ENCODE measurements around the gene KIF26B.
"Not testable (repeated sequence)": the region's sequence is repeated elsewhere in the genome, so short reads cannot be mapped to it uniquely, and the experiment has no call there.

The KIF26B gene

DNA sequence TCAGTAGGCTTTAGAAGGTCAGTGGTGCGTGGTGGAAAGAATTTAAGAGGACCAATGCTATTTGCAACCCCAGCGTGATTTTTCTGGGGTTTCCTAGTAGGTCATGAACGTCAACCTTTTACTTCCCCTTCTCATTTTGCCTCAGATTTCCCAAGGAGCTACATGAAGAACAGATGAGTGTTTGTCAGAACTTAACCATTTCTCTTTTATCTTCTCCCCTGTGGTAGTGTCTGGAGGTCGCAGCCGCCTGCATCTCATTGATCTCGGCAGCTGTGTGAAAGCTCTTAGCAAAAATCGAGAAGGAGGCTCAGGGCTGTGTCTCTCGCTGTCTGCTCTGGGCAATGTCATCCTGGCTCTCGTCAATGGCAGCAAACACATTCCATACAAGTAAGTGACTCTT lies 491.1 kb downstream of the KIF26B start:
- peak; percentile 21 for DNase-seq (ENCODE audit: low spot score)

GRCh38 chr1:245648749-245649522 lies 494.2 kb downstream of the KIF26B start:
- DNase-seq (ENCODE audit: low spot score), result no peak

DNA sequence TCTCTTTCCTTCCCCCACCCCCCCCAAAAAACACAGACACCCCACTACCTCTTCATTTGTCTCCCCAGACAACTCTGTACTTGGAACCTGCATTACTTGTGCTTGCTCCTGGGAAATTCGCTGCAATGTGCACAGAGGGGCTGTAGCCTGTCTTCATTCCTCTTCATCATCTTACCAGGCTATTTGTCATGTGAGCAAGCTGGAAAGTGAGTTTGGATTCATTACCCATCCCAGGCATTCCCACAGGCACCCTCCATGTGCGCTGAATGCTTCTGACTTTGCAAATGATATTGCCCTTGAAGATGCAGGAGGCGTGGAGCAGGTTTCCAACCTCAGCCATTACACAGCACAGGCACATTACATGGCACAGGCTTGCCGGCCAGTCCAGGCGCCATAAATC lies 494.9 kb downstream of the KIF26B start:
- no peak for DNase-seq (ENCODE audit: low spot score)

DNA sequence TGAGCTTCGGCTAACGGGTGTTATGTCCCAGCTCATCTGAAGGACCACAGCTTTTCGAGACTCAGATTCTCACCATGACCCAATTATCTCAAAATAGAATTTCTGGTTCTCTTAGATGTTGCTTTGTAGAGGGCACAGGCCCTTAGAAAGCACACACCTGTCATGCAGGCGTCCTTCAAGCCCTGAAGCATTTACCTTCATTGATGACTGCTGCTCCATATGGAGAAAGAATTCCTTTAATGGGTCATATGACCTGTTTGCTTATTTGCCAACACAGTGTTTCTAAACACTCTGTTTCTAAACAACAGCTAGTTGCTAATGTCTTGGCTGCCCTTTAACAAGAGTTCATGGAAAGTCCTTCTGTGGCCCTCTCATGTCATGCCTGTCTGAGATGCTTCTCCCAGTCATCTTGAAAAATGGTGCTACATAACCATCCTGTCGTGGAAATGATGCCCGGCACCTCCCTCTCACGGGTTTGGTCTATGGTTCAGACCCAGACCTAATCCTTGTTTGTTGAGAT lies 495.7 kb downstream of the KIF26B start:
- DNase-seq (ENCODE audit: low spot score), result no peak

DNA sequence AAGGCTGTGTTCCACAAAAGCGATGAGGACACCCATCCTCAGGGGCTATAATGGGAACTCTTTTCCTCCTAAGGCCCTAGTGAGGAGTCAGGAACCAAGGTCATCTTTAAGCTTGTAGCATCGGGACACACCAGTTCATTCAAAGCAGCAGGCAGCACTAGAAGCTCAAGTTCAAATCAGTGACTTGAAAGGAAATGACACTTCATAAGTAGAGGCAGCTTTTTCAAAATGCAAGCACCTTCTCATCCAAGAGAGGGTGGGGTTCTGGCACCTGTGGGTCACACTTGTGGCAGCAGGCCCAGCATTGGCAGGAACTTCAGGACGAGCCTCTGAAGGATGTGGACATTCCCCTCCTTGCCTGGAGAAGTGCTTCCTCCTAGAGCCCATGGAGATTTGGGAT lies 496.3 kb downstream of the KIF26B start:
- no peak for DNase-seq (ENCODE audit: low spot score)

- DNase-seq (ENCODE audit: low spot score), result no peak
Measured at GRCh38 chr1:245652116-245652515, 497.3 kb downstream of the KIF26B start.

DNA sequence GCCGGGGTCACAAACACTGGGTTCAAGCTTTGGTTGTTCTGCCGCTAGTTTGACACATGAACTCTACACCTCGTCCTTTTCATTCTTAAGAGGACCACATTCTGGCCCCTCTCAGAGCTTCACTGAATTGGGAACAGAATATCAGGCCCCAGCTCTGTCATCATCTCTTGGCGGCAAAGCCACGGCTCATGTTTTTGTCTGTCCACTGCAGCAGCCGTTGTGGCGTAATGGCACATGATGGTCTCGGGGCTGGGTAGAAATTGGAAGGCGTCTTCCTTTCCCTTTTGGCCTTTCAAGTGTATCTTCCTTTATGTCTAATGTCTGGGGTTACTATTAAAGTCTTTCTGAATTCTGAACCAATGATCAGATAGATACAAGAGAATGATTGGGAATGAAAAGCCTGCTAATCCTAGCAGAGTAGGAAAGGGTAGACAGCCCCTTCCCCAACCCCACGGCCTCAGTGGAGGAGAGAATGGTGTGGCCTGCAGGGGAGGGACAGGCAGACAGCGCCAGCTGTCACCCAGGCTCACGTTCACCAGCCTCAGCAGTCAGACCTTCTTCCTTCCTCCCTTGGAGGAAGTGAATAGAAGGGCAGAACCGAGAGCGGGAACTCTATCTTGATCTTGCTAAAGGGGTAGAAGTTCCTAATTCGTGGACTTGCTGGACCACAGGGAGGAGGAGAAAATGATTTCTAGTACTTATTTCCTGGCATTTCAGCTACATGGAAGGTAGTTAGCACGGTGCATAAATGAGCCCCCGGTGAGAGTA lies 498.1 kb downstream of the KIF26B start:
- DNase-seq (ENCODE audit: low spot score), result no peak

DNA sequence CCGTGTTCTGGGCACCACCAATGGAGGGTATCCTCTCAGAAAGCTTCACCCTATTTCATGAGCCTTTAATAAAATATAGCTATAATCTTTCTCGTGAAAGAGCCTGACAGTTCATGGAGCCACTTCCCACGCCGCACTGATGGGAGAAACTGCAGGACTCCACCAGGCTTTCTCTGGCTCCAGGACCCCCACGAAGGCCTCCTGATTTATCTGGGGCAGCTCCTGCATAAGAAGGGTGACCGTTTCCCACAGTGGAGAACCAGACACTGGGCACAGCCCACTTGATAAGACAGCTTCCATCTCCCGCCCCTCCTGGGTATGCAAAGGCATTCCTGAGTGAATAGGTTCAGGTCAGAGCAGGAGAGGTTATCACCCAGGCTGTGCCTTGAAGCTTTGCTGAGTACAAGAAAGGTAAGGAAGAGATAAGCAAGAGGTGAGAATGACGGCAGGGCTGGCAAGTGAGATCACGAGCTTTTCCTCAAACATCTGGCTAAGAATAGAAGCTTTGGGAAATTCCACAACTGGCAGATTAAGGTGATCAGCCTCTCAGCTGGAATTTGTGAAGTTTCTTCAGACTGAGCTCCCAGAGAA lies 499.8 kb downstream of the KIF26B start:
- no peak for DNase-seq (ENCODE audit: low spot score)

DNA sequence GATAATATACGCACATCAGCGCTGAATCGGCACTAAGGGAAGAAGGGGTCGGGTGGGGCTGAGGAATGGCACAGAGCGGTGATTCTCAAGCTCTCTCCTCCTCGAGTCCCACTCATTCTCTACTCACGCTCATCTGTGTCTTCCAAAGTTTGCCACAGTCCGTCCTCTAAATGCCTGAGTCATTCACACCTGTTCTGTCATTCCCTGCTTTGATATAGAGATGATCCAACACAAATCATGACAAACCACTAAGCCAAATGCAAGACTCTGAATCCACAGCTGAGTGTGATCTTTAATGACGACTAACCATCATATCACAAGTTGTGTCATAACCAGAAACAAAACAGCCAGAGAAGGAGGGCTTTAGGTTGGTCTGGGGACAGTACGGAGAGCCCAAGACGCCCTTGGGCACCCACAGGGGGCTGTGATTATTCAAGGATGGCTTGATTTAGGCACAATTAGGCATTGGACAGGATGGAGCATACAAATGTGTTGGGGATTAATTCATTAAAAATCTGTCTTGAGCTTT lies 501.5 kb downstream of the KIF26B start:
- no peak for DNase-seq (ENCODE audit: low spot score)

DNA sequence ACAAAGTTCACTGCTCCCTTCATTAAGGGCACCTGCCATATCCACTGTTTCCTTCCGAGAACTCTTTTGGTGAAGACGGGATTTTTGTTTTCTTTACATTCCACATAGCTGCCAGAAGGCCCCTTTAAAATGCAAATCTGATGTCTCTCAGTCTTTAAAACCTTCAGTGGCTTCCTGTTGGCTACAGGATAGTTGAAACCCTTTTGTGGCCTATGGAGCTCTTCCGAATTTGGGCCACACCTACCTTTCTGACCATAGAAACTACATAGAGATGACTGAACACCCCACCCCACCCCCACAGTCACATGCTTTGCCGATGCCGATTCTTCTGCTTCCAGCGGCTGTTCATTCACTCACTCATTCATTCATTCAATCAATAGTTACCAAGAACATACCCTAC lies 502.6 kb downstream of the KIF26B start:
- no peak for DNase-seq (ENCODE audit: low spot score)

GRCh38 chr1:245663373-245663772 lies 508.6 kb downstream of the KIF26B start:
- DNase-seq (ENCODE audit: low spot score), result no peak

DNA sequence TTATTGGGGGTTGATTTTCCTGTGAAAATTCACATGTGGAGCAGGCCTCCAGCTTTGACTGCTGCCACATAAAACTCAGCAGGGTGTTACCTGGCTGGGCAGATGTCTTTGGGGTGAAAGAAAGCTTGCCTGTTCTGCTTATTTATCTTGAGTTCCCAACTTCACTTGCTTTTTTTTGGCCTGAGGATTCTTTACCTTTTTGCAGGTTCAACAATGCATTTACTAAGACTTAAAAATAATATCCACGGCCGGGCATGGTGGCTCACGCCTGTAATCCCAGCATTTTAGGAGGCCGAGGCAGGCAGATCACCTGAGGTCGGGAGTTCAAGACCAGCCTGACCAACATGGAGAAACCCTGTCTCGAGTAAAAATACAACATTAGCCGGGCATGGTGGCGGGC lies 509.1 kb downstream of the KIF26B start:
- no peak for DNase-seq (ENCODE audit: low spot score)

DNA sequence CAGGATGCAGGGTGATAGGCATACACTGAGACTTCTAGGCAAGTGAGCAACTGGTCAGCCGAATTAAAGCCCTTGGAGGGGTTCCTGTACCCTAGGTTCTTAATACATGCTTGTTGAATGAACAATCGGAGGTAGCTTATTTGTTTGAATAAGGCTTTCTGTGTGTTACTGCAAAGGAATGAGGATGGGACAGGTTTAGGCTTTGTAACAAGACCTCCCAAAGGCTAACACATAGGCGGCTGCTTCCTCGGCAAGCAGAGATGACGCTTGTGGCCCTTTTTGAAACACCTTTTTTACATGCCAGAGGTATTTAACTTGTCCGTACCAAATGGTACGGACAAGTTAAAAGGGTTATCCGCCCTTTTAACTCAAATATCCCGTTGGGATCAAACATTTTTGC lies 511.6 kb downstream of the KIF26B start:
- DNase-seq (ENCODE audit: low spot score), result no peak

DNA sequence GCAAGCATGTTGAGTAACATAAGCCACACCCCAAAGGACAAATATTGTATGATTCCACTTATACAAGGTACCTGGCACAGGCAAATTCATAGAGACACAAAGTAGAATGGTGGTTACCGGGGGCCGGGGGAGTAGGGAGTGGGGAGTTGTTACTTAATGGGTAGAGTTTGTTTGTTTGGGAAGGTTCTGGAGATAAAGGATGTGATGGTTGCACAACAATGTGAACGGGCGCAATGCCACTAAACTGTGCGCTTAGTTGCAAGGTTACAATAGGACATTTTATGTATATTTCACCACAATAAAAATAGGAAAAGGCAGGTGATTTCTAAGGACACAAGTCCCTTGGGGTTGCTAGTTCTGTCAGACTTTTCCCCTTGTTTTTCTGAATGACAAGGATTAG lies 516.6 kb downstream of the KIF26B start:
- no peak for DNase-seq (ENCODE audit: low spot score)

GRCh38 chr1:245671966-245672767 lies 517.4 kb downstream of the KIF26B start:
- DNase-seq (ENCODE audit: low spot score), result no peak

DNA sequence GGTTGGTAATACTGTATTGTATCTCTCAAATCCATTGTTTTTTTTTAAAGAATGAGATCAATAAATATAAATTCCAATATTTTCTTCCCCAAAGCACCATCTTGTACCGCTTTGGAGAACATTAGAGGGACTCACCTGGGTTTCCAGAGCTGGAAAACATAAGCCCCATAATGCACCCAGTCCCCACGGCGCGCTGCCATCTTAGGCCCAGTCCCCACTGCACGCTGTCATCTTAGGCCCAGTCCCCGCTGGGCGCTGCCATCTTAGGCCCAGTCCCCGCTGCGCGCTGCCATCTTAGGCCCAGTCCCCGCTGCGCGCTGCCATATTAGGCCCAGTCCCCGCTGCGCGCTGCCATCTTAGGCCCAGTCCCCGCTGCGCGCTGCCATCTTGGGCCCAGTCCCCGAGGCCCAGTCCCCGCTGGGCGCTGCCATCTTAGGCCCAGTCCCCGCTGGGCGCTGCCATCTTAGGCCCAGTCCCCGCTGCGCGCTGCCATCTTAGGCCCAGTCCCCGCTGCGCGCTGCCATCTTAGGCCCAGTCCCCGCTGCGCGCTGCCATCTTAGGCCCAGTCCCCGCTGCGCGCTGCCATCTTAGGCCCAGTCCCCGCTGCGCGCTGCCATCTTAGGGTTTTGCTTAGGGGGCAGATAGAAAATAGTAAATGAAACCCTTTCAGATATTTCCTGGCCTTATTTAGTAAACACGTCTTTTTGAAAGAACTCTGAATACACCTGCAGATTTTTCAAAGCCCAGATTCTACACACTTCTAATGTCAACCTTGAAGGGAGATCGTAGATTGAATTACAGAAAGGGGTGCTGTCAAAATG lies 518.3 kb downstream of the KIF26B start:
- DNase-seq (ENCODE audit: low spot score), result not testable (repeated sequence)

DNA sequence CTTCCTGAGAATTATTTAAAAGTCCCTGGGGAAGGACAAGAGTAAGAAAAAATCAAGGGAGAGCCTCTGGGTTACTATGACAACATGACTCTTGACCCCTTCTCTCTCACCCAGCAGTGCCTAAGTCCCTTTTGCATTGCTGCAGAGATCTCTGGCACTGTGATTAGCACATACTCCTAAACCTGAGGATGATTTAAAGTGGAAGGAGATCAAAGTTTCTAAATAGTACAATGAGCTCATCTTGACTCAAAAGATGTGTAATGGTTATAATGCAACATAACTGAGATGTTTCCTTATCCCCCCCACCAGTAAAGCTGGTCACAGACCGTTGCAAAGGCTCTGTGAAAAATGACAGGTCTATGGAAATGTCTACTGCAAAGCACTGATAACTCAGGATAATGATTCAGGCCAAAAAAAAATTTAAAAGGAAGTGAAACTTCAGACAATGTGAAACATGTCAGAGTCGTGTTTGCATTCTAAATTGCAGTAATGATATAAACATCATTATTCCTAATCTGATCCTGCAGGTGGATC lies 519.2 kb downstream of the KIF26B start:
- no peak for DNase-seq (ENCODE audit: low spot score)

DNA sequence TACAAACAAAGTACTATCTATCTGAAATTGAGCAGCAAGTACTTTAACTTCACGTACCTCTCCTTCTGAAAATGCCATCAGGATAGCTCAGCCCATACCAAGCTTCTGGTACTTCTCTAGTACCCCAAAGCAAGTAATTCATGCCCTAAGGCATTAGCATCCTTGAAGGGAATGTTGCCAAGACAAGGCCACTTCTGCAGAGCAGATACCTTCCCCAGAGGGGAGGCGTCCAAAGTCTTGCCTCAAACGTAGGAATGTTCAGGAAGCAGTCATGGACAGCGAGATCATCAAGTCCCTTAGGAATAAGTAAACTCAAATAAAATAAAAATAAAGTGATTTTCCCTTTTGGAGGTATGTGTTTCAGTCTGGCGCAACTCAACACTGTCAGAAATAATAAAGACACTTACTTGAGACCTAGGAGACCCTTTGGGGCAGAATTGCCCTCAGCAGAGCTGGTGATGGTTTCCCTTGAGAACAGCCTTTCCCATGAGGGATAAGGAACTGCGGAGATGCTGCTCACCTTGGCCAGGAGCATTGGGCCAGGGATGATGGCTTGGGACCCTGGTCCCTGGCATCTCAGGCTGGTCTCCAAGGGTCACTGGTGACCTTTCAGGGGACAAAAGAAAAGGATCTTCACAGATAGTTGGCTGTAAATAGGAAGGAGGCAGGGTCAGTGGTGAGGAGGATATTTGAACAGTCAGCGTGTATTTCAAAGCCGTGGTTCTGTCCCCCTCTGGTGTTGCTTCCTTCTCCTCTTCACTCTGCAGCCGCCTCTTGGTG lies 522.9 kb downstream of the KIF26B start:
- DNase-seq (ENCODE audit: low spot score), result no peak

- DNase-seq (ENCODE audit: low spot score), result no peak
Measured at GRCh38 chr1:245678860-245679411, 524.2 kb downstream of the KIF26B start.

Data from SK-N-DZ (cell line).